ENCODE results near the gene PPM1E.

- TF ChIP-seq, protein P1, sequence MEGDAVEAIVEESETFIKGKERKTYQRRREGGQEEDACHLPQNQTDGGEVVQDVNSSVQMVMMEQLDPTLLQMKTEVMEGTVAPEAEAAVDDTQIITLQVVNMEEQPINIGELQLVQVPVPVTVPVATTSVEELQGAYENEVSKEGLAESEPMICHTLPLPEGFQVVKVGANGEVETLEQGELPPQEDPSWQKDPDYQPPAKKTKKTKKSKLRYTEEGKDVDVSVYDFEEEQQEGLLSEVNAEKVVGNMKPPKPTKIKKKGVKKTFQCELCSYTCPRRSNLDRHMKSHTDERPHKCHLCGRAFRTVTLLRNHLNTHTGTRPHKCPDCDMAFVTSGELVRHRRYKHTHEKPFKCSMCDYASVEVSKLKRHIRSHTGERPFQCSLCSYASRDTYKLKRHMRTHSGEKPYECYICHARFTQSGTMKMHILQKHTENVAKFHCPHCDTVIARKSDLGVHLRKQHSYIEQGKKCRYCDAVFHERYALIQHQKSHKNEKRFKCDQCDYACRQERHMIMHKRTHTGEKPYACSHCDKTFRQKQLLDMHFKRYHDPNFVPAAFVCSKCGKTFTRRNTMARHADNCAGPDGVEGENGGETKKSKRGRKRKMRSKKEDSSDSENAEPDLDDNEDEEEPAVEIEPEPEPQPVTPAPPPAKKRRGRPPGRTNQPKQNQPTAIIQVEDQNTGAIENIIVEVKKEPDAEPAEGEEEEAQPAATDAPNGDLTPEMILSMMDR (IDR thresholded peaks at IDR 0.05; ENCODE audit: low read depth, low read length) = no peak
- TF ChIP-seq MAX (IDR thresholded peaks at IDR 0.05; ENCODE audit: low read depth, low read length) (no peak), POLR2A (IDR thresholded peaks at IDR 0.05; ENCODE audit: extremely low read depth, insufficient read length) (no peak), MYC (IDR thresholded peaks at IDR 0.05; ENCODE audit: low read depth, low read length) (no peak)
These were observed 146.7 kb downstream of the PPM1E start for GRCh38 chr17:58902322-58902721.
